PC-3 (cell line): ENCODE data around the gene SLC1A3. TPM values are rescaled to one million over a fixed set of nuclear protein-coding genes. Genes with fewer than 3 reads are reported as not detected.

Source experiments
- ATAC-seq: fragments of 200-7000 bp; cut with Tn5 transposase; 2 replicates; pipeline ENCODE4 v1.9.1; 2020; ENCODE audit warnings: mild to moderate bottlenecking, moderate library complexity
- BruUV-seq: library from RNA; stranded (reverse); fragments of 400-500 nt; replicated peaks from 2 replicates; lab custom pipeline; 2021; lab: Mats Ljungman, UMichigan
- CTCF ChIA-PET: fragments of 300-600 bp; sonication (Branson Sonifier 250); formaldehyde crosslinking; loops from one replicate; lab custom pipeline; 2022; ENCODE audit warnings: antibody characterized with exemption; lab: Charles Lee
- POLR2A ChIA-PET: fragments of 300-600 bp; sonication (Branson Sonifier 250); formaldehyde crosslinking; loops from one replicate; lab custom pipeline; 2022; ENCODE audit warnings: antibody characterized with exemption; ENCODE audit not compliant: unreplicated experiment; lab: Charles Lee
- DNase-seq: peaks from one replicate; pipeline ENCODE4 v3.0.0-alpha.2; 2015
- H2AFZ ChIP-seq: fragments of 300-600 bp; sonication (generic); 2 replicates; pipeline ENCODE4 v1.6.0; 2016; ENCODE audit warnings: antibody characterized with exemption, low read length
- H3F3A ChIP-seq: fragments of 300-600 bp; sonication (generic); one replicate; pipeline ENCODE4 v1.6.0; 2017; ENCODE audit warnings: antibody characterized with exemption, low read length, control low read depth, mild to moderate bottlenecking; ENCODE audit not compliant: unreplicated experiment
- H3K27ac ChIP-seq: fragments of 300-600 bp; sonication (generic); 2 replicates; pipeline ENCODE4 v1.5.1; 2016; ENCODE audit warnings: mild to moderate bottlenecking, low read length
- H3K27me3 ChIP-seq: fragments of 300-600 bp; sonication (generic); 2 replicates; pipeline ENCODE4 v1.6.1; 2016; ENCODE audit warnings: low read length, mixed read lengths
- H3K36me3 ChIP-seq: fragments of 300-600 bp; sonication (generic); 2 replicates; pipeline ENCODE4 v1.6.1; 2016; ENCODE audit warnings: low read depth, mixed run types, low read length, mixed read lengths
- H3K4me1 ChIP-seq: fragments of 300-600 bp; sonication (generic); 2 replicates; pipeline ENCODE4 v1.5.1; 2016; ENCODE audit warnings: low read length; ENCODE audit not compliant: insufficient read depth
- H3K4me2 ChIP-seq: fragments of 300-600 bp; sonication (generic); 2 replicates; pipeline ENCODE4 v1.6.0; 2016; ENCODE audit warnings: low read length
- H3K4me3 ChIP-seq: fragments of 300-600 bp; sonication (generic); 2 replicates; pipeline ENCODE4 v1.5.1; 2016; ENCODE audit warnings: mild to moderate bottlenecking, low read length, mixed read lengths
- H3K79me2 ChIP-seq: fragments of 300-600 bp; sonication (generic); 2 replicates; pipeline ENCODE4 v1.6.1; 2017; ENCODE audit warnings: low read length, mixed read lengths
- H3K9ac ChIP-seq: fragments of 300-600 bp; sonication (generic); 2 replicates; pipeline ENCODE4 v1.6.0; 2016; ENCODE audit warnings: mild to moderate bottlenecking, low read length
- H3K9me2 ChIP-seq: fragments of 300-600 bp; sonication (generic); replicated peaks from 2 replicates; pipeline ENCODE4 v1.6.1; 2016; ENCODE audit warnings: mixed run types, low read length, mixed read lengths
- H3K9me3 ChIP-seq: fragments of 300-600 bp; sonication (generic); 2 replicates; pipeline ENCODE4 v1.6.1; 2016; ENCODE audit warnings: low read length, mixed read lengths
- H4K20me1 ChIP-seq: fragments of 300-600 bp; sonication (generic); 2 replicates; pipeline ENCODE4 v1.6.1; 2016; ENCODE audit warnings: low read length, mixed read lengths
- CTCF ChIP-seq: fragments of 300-600 bp; sonication (generic); conservative IDR thresholded peaks from 2 replicates; pipeline ENCODE4 v1.5.1; 2017; ENCODE audit warnings: antibody characterized with exemption, low read depth, mild to moderate bottlenecking, low read length
- EZH2 ChIP-seq: fragments of 300-600 bp; sonication (generic); IDR thresholded peaks from one replicate; pipeline ENCODE4 v1.6.1; 2017; ENCODE audit warnings: antibody characterized with exemption, mild to moderate bottlenecking, low read length; ENCODE audit not compliant: unreplicated experiment
- EZH2phosphoT487 ChIP-seq: fragments of 300-600 bp; sonication (generic); IDR thresholded peaks from 2 replicates; pipeline ENCODE4 v1.6.1; 2018; ENCODE audit warnings: mild to moderate bottlenecking, antibody characterized with exemption, low read length, borderline replicate concordance
- intact Hi-C: fragments of 100-400 bp; cut with micrococcal nuclease; formaldehyde crosslinking; loops from 2 replicates; pipeline ENCODE4 v1.9.0; 2023
- total RNA-seq: library from RNA; depleted of rRNA; stranded (reverse); fragments of >200 nt; gene quantifications from 2 replicates; pipeline ENCODE4 v1.2.3, GENCODE V29; 2014

Gene SLC1A3
- total RNA-seq, 1 experiment from 2014 or later, result 24.7 TPM

- no peak for ATAC-seq
- Histone ChIP-seq H3K36me3 (no peaks in the 10 kb centered on the region), H3F3A (no peaks in the 10 kb centered on the region), H3K4me3 (no peak overlapping the region), H3K4me1 (no peaks in the 10 kb centered on the region), H3K79me2 (no peaks in the 10 kb centered on the region), H3K27ac (no peak overlapping the region), H3K9me2 (no peaks in the 10 kb centered on the region), H3K9ac (no peak overlapping the region), H3K9me3 (no peaks in the 10 kb centered on the region), H3K27me3 (peaks cover 20% of the 10 kb centered on the region), H2AFZ (no peak overlapping the region), H4K20me1 (no peaks in the 10 kb centered on the region), H3K4me2 (no peak overlapping the region)
- no peak for DNase-seq
- ChIA-PET POLR2A (no interaction called here), CTCF (interaction anchor here (1.2 kb wide), 1 partner anchor 21 kb away, joined by 4 read pairs; no protein-coding TSS in a partner anchor)
- intact Hi-C loops, result no loop called here
- BruUV-seq, result no TSS peak
- TF ChIP-seq EZH2phosphoT487 (no peak), EZH2 (no peak), CTCF (no peak)
These were observed 112.9 kb downstream of the SLC1A3 start for GRCh38 chr5:36719282-36719681.

DNA sequence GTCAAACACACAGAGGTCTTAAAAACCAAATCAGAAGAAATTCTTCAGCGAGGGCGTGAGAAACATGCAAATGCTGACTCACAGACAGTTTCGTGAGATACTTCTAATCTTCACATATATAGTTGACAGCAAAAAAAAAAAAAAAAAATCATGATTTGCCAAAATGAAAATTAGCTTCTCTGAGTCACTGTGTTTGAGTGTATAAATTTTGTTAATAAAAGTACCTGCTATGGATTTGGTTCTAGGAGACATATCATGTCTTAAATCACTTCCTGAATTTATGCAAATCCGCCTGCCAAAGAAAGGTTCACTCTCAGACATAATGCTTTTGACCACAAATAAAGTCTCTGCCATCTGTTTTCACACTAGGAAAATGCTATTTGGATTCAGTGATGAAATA is 114.3 kb downstream of the SLC1A3 start:
- no TSS peak for BruUV-seq
- H3F3A ChIP-seq, result no peaks in the 10 kb centered on the region
- H3K4me1 ChIP-seq, result no peaks in the 10 kb centered on the region
- H4K20me1 ChIP-seq, result no peaks in the 10 kb centered on the region
- no peaks in the 10 kb centered on the region for H3K36me3 ChIP-seq
- H3K27ac ChIP-seq, result no peak overlapping the region
- H2AFZ ChIP-seq, result no peak overlapping the region
- H3K9me2 ChIP-seq, result no peaks in the 10 kb centered on the region
- ChIA-PET POLR2A (no interaction called here), CTCF (no interaction called here)
- no peaks in the 10 kb centered on the region for H3K79me2 ChIP-seq
- no peaks in the 10 kb centered on the region for H3K9me3 ChIP-seq
- intact Hi-C loops, result no loop called here
- H3K27me3 ChIP-seq, result peaks cover 20% of the 10 kb centered on the region
- DNase-seq (no peak), ATAC-seq (no peak)
- no peak overlapping the region for H3K9ac ChIP-seq
- no peak overlapping the region for H3K4me2 ChIP-seq
- no peak for TF ChIP-seq CTCF
- TF ChIP-seq EZH2, result no peak
- TF ChIP-seq EZH2phosphoT487, result no peak
- H3K4me3 ChIP-seq, result no peak overlapping the region

- no peak overlapping the region for H2AFZ ChIP-seq
- no peaks in the 10 kb centered on the region for H3K79me2 ChIP-seq
- no peak overlapping the region for H3K27ac ChIP-seq
- no peaks in the 10 kb centered on the region for H3K9me2 ChIP-seq
- ATAC-seq (no peak), DNase-seq (no peak)
- BruUV-seq, result no TSS peak
- TF ChIP-seq CTCF (no peak), EZH2 (no peak), EZH2phosphoT487 (no peak)
- no peak overlapping the region for H3K9ac ChIP-seq
- H3K9me3 ChIP-seq, result no peaks in the 10 kb centered on the region
- intact Hi-C loops, result no loop called here
- H3K36me3 ChIP-seq, result no peaks in the 10 kb centered on the region
- no peak overlapping the region for H3K4me2 ChIP-seq
- no peaks in the 10 kb centered on the region for H3F3A ChIP-seq
- peaks cover 20% of the 10 kb centered on the region for H3K27me3 ChIP-seq
- no peaks in the 10 kb centered on the region for H4K20me1 ChIP-seq
- H3K4me1 ChIP-seq, result no peaks in the 10 kb centered on the region
- POLR2A ChIA-PET, result no interaction called here
- H3K4me3 ChIP-seq, result no peak overlapping the region
- CTCF ChIA-PET, result no interaction called here
These were observed 115.3 kb downstream of the SLC1A3 start for GRCh38 chr5:36721664-36722235.
